Neural cell (in vitro differentiated cells): ENCODE data around the gene ROR2. TPM values are rescaled to one million over a fixed set of nuclear protein-coding genes. Genes with fewer than 3 reads are reported as not detected.

ENCODE experiments used
- H2AFZ ChIP-seq: fragments of 200-600, 300-800 bp; sonication (generic), shearing (Covaris generic); 2 replicates; pipeline ENCODE4 v1.6.0; 2014; ENCODE audit warnings: low read depth, mild to moderate bottlenecking, antibody characterized with exemption, low read length, moderate library complexity
- H3F3A ChIP-seq: fragments of 200-600 bp; shearing (Covaris generic); 2 replicates; pipeline ENCODE4 v1.6.1; 2016; ENCODE audit warnings: mild to moderate bottlenecking, moderate library complexity, mixed read lengths, antibody characterized with exemption, low read length; ENCODE audit not compliant: insufficient read depth, poor library complexity, severe bottlenecking
- H3K27ac ChIP-seq: fragments of 200-600, 300-800 bp; sonication (generic), shearing (Covaris generic); 2 replicates; pipeline ENCODE4 v1.5.1; 2014; ENCODE audit warnings: mild to moderate bottlenecking, low read length, moderate library complexity
- H3K27me3 ChIP-seq: fragments of 300-800, 200-600 bp; sonication (generic), shearing (Covaris generic); 2 replicates; pipeline ENCODE4 v1.6.0; 2014; ENCODE audit warnings: mild to moderate bottlenecking, low read depth, low read length, moderate library complexity; ENCODE audit not compliant: insufficient read depth
- H3K36me3 ChIP-seq: fragments of 300-800, 200-600 bp; sonication (generic), shearing (Covaris generic); 2 replicates; pipeline ENCODE4 v1.5.1; 2014; ENCODE audit warnings: mild to moderate bottlenecking, antibody characterized with exemption, low read length, moderate library complexity; ENCODE audit not compliant: insufficient read depth
- H3K4me2 ChIP-seq: fragments of 300-800, 200-600 bp; sonication (generic), shearing (Covaris generic); 2 replicates; pipeline ENCODE4 v1.6.0; 2014; ENCODE audit warnings: mild to moderate bottlenecking, low read length
- H3K4me3 ChIP-seq: fragments of 300-800, 200-600 bp; sonication (generic), shearing (Covaris generic); 2 replicates; pipeline ENCODE4 v1.5.1; 2014; ENCODE audit warnings: mild to moderate bottlenecking, low read length, moderate library complexity
- H3K79me2 ChIP-seq: fragments of 200-600 bp; shearing (Covaris generic); replicated peaks from 2 replicates; pipeline ENCODE4 v1.6.0; 2014; ENCODE audit warnings: mild to moderate bottlenecking, low read length, moderate library complexity; ENCODE audit not compliant: insufficient read depth
- H3K9ac ChIP-seq: fragments of 300-800, 200-600 bp; sonication (generic), shearing (Covaris generic); 2 replicates; pipeline ENCODE4 v1.6.1; 2016; ENCODE audit warnings: mild to moderate bottlenecking, low read length, mixed read lengths
- H3K9me2 ChIP-seq: fragments of 200-600 bp; shearing (Covaris generic); 2 replicates; pipeline ENCODE4 v1.6.1; 2016; ENCODE audit warnings: mild to moderate bottlenecking, low read length, mixed read lengths; ENCODE audit not compliant: insufficient read depth
- H3K9me3 ChIP-seq: fragments of 200-600, 300-800 bp; sonication (generic), shearing (Covaris generic); 2 replicates; pipeline ENCODE4 v1.6.1; 2016; ENCODE audit warnings: mild to moderate bottlenecking, mixed run types, low read length, moderate library complexity, mixed read lengths
- H4K20me1 ChIP-seq: fragments of 200-600 bp; shearing (Covaris generic); 2 replicates; pipeline ENCODE4 v1.6.1; 2016; ENCODE audit warnings: mild to moderate bottlenecking, mixed run types; ENCODE audit not compliant: insufficient read depth
- CTCF ChIP-seq: fragments of 450-650 bp; IDR thresholded peaks from 2 replicates; pipeline ENCODE4 v1.5.1; 2014; ENCODE audit warnings: antibody characterized with exemption, mild to moderate bottlenecking, moderate library complexity; ENCODE audit not compliant: poor library complexity, severe bottlenecking
- EP300 ChIP-seq: fragments of 450-650 bp; conservative IDR thresholded peaks from 2 replicates; pipeline ENCODE4 v1.6.1; 2014; ENCODE audit warnings: antibody characterized with exemption, mild to moderate bottlenecking, moderate library complexity; ENCODE audit not compliant: poor library complexity, severe bottlenecking
- EZH2 ChIP-seq: fragments of 200-600, 300-800 bp; shearing (Covaris generic), sonication (generic); IDR thresholded peaks from 2 replicates; pipeline ENCODE4 v1.6.1; 2014; ENCODE audit warnings: antibody characterized with exemption, low read length, borderline replicate concordance, mild to moderate bottlenecking; ENCODE audit not compliant: insufficient read depth, poor library complexity, severe bottlenecking
- MXI1 ChIP-seq: fragments of 450-650 bp; conservative IDR thresholded peaks from 2 replicates; pipeline ENCODE4 v1.6.1; 2014; ENCODE audit warnings: antibody characterized with exemption, mild to moderate bottlenecking; ENCODE audit not compliant: poor library complexity, severe bottlenecking
- POLR2AphosphoS5 ChIP-seq: IDR thresholded peaks from 2 replicates; pipeline ENCODE4 v1.6.1; 2012
- RAD21 ChIP-seq: fragments of 450-650 bp; conservative IDR thresholded peaks from 2 replicates; pipeline ENCODE4 v1.6.1; 2014; ENCODE audit warnings: antibody characterized with exemption, mild to moderate bottlenecking, moderate library complexity
- REST ChIP-seq: IDR thresholded peaks from 2 replicates; pipeline ENCODE4 v1.6.1; 2012; ENCODE audit warnings: borderline replicate concordance
- SMC3 ChIP-seq: fragments of 450-650 bp; conservative IDR thresholded peaks from 2 replicates; pipeline ENCODE4 v1.6.1; 2014; ENCODE audit warnings: antibody characterized with exemption, mild to moderate bottlenecking, moderate library complexity; ENCODE audit not compliant: poor library complexity
- TAF1 ChIP-seq: IDR thresholded peaks from 2 replicates; pipeline ENCODE4 v1.6.1; 2012; ENCODE audit warnings: low read depth
- polyA plus RNA-seq: library from polyadenylated mRNA; depleted of rRNA; stranded (reverse); fragments of >200 nt; gene quantifications from 2 replicates; pipeline ENCODE4 v1.2.3, GENCODE V29; 2014

Gene ROR2
- polyA plus RNA-seq, 1 donor from 2014 or later, result 0.33 TPM

- Histone ChIP-seq H3F3A (no peaks in the 10 kb centered on the region), H3K36me3 (no peaks in the 10 kb centered on the region), H4K20me1 (no peaks in the 10 kb centered on the region), H3K27me3 (no peaks in the 10 kb centered on the region), H3K4me3 (no peak overlapping the region), H3K79me2 (no peaks in the 10 kb centered on the region), H3K4me2 (no peak overlapping the region), H3K9me2 (no peaks in the 10 kb centered on the region), H2AFZ (no peak overlapping the region), H3K9ac (no peak overlapping the region), H3K9me3 (no peaks in the 10 kb centered on the region), H3K27ac (no peak overlapping the region)
- TF ChIP-seq TAF1 (no peak), REST (no peak), POLR2AphosphoS5 (no peak), EP300 (no peak), MXI1 (no peak), RAD21 (no peak), CTCF (no peak), SMC3 (no peak), EZH2 (no peak)
These were observed 178.2 kb downstream of the ROR2 start for GRCh38 chr9:91771864-91772263.

- H4K20me1 ChIP-seq, result no peaks in the 10 kb centered on the region
- H3K9me3 ChIP-seq, result no peaks in the 10 kb centered on the region
- TF ChIP-seq RAD21, result no peak
- TF ChIP-seq POLR2AphosphoS5, result no peak
- TF ChIP-seq CTCF, result peak; percentile 14
- no peak overlapping the region for H3K4me2 ChIP-seq
- no peaks in the 10 kb centered on the region for H3K79me2 ChIP-seq
- no peak overlapping the region for H3K27ac ChIP-seq
- H3F3A ChIP-seq, result no peaks in the 10 kb centered on the region
- H3K4me3 ChIP-seq, result no peak overlapping the region
- no peaks in the 10 kb centered on the region for H3K36me3 ChIP-seq
- no peak overlapping the region for H2AFZ ChIP-seq
- H3K9ac ChIP-seq, result no peak overlapping the region
- H3K27me3 ChIP-seq, result no peaks in the 10 kb centered on the region
- H3K9me2 ChIP-seq, result no peaks in the 10 kb centered on the region
These were observed 179.0 kb downstream of the ROR2 start for GRCh38 chr9:91771027-91771426.
